ENCODE results near the gene ZNF236. TPM values are rescaled to one million over a fixed set of nuclear protein-coding genes. Genes with fewer than 3 reads are reported as not detected.

The ZNF236 gene
- total RNA-seq, 1 donor from 2014 or later: 21.0 TPM

DNA sequence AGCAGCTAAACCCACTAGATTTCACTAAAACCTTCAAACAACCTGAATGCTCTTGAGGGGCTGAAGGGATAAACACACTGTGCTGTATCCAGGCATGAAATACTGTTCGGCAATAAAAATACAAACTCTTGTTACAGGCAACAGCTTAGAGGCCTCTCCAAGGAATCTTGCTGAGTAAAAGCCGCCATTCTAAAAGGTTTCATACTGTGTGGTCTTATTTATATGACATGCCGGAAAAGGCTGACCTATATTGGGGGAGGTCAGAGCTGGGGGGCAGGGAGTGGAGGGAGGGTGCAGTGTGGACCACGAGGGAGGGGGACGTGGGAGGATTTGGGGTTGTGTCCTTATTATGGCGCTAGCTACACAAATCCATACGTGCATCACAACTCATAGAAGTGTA lies 174.1 kb downstream of the ZNF236 start:
- Mint-ChIP-seq H3K27ac (ENCODE audit: unreplicated experiment) (no peak overlapping the region), H3K27me3 (ENCODE audit: unreplicated experiment) (peaks cover 4% of the 10 kb centered on the region), H3K36me3 (ENCODE audit: unreplicated experiment) (peaks cover 6% of the 10 kb centered on the region), H3K4me1 (ENCODE audit: low read depth, unreplicated experiment) (peaks cover 47% of the 10 kb centered on the region), H3K4me3 (ENCODE audit: unreplicated experiment) (no peak overlapping the region), H3K9me3 (ENCODE audit: unreplicated experiment) (peaks cover 9% of the 10 kb centered on the region)
- no peak for DNase-seq
- TF ChIP-seq, protein P1, sequence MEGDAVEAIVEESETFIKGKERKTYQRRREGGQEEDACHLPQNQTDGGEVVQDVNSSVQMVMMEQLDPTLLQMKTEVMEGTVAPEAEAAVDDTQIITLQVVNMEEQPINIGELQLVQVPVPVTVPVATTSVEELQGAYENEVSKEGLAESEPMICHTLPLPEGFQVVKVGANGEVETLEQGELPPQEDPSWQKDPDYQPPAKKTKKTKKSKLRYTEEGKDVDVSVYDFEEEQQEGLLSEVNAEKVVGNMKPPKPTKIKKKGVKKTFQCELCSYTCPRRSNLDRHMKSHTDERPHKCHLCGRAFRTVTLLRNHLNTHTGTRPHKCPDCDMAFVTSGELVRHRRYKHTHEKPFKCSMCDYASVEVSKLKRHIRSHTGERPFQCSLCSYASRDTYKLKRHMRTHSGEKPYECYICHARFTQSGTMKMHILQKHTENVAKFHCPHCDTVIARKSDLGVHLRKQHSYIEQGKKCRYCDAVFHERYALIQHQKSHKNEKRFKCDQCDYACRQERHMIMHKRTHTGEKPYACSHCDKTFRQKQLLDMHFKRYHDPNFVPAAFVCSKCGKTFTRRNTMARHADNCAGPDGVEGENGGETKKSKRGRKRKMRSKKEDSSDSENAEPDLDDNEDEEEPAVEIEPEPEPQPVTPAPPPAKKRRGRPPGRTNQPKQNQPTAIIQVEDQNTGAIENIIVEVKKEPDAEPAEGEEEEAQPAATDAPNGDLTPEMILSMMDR (IDR thresholded peaks at IDR 0.05; ENCODE audit: partially characterized antibody, unreplicated experiment): no peak

DNA sequence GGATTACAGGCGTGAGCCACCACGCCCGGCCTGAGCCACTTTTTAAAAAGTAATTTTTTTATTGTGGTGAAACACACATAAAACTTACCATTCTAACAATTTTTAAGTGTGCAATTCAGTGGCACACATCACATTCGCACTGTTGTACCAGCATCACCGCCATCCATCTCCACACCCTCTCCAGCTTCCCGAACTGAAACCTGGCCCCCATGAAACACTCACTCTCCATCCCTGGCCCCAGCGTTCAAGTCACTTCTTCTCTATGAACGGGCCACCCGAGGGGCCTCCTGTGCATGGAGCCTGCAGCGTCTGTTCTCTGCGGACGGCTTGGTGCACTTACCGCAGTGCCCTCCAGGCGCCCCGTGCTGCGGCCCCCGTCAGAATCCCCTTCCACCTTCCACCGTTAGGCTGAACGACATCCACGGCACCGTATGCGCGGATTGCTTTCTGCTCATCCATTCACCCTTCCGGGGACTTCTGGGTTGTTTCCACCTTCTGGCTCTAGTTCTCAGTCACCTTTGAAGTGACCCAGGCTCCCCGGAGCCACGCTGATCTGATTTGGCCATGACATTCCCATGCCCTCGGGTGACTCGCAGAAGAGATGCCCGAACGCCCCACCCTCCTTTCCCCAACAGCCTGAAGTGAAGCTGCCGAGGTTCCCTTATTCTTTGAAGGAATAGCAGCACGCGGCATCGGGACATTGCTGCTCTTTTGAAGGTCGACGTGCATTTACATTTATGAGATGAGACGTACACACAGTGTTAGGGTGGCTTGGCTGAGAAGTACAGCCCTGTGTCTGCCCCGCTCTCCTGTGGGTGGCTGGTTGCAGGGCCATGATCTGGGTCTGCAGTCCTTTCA lies 175.8 kb downstream of the ZNF236 start:
- Mint-ChIP-seq H3K27ac (ENCODE audit: unreplicated experiment) (peak overlapping the region; percentile 84), H3K4me3 (ENCODE audit: unreplicated experiment) (peak overlapping the region; percentile 38), H3K36me3 (ENCODE audit: unreplicated experiment) (peaks cover 6% of the 10 kb centered on the region), H3K9me3 (ENCODE audit: unreplicated experiment) (peaks cover 10% of the 10 kb centered on the region), H3K4me1 (ENCODE audit: low read depth, unreplicated experiment) (peaks cover 48% of the 10 kb centered on the region), H3K27me3 (ENCODE audit: unreplicated experiment) (peaks cover 3% of the 10 kb centered on the region)
- no peak for DNase-seq
- TF ChIP-seq, protein P1 (IDR thresholded peaks at IDR 0.05; ENCODE audit: partially characterized antibody, unreplicated experiment): no peak

DNA sequence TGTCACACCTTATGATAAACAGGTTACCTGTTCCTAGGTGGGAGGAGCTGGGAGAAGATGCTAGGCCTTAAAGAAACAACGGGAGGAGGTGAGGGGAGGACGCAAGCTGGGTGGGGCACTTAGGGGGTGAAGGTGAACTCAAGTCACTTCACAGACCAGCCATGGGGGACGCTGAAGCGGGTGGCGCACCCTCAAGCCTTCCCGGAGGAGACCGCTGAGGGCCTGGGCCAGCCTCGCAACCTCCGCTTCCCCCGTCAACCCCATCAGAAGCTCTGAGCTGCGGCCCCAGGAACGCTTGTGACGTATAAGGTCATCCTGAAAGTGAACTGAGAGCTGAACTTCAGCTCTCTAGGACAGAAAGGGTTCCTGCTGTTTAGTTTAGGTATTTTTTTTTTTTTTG lies 176.7 kb downstream of the ZNF236 start:
- no peak for DNase-seq
- peaks cover 6% of the 10 kb centered on the region for H3K36me3 Mint-ChIP-seq (ENCODE audit: unreplicated experiment)
- no peak overlapping the region for H3K4me3 Mint-ChIP-seq (ENCODE audit: unreplicated experiment)
- H3K27ac Mint-ChIP-seq (ENCODE audit: unreplicated experiment): no peak overlapping the region
- peaks cover 53% of the 10 kb centered on the region for H3K4me1 Mint-ChIP-seq (ENCODE audit: low read depth, unreplicated experiment)
- peaks cover 5% of the 10 kb centered on the region for H3K27me3 Mint-ChIP-seq (ENCODE audit: unreplicated experiment)
- H3K9me3 Mint-ChIP-seq (ENCODE audit: unreplicated experiment): peaks cover 7% of the 10 kb centered on the region
- TF ChIP-seq, protein P1 (IDR thresholded peaks at IDR 0.05; ENCODE audit: partially characterized antibody, unreplicated experiment): no peak

DNA sequence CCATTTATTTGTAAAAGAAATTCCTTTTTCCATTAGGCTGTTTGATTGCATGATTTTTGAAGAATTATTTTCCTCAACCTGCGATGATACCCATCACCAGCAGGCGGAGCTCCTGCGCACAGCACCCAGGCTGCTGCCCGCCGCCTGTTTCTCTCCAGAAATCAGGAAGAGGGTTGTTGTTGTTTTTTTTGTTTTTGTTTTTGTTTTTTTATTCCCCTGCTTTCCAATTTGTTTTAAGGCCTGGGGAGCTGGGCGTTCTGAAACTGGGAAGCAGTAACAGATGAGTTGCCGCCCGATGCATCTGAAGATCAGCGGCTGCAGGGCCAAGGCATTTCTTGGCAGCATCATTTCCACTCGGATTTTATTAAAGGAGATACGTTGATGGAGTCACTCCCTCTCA lies 178.2 kb downstream of the ZNF236 start:
- H3K27me3 Mint-ChIP-seq (ENCODE audit: unreplicated experiment): peaks cover 5% of the 10 kb centered on the region
- peaks cover 53% of the 10 kb centered on the region for H3K4me1 Mint-ChIP-seq (ENCODE audit: low read depth, unreplicated experiment)
- peak; percentile 75 for DNase-seq
- peaks cover 9% of the 10 kb centered on the region for H3K9me3 Mint-ChIP-seq (ENCODE audit: unreplicated experiment)
- peaks cover 6% of the 10 kb centered on the region for H3K36me3 Mint-ChIP-seq (ENCODE audit: unreplicated experiment)
- no peak overlapping the region for H3K4me3 Mint-ChIP-seq (ENCODE audit: unreplicated experiment)
- H3K27ac Mint-ChIP-seq (ENCODE audit: unreplicated experiment): no peak overlapping the region
- TF ChIP-seq, protein P1 (IDR thresholded peaks at IDR 0.05; ENCODE audit: partially characterized antibody, unreplicated experiment): peak; percentile 98

DNA sequence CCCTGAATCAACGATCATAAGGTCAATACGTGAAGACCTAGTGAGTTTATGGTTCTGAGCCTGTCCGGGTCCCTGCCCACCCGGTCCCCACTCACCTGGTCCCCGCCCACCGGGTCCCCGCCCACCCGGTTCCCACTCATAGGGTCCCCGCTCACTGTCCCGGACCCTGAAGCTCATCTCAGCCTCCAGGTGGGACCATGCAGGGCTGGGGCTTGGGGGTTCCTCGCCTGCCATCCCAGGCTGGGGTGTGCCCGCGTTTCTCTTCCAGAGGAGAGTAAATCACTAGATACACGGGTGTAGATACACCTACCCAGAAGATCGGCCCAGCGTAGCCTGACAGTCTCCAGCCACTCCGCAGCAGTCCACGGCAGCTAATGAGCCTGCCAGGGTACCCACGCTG lies 178.7 kb downstream of the ZNF236 start:
- H3K27me3 Mint-ChIP-seq (ENCODE audit: unreplicated experiment): peaks cover 5% of the 10 kb centered on the region
- no peak overlapping the region for H3K27ac Mint-ChIP-seq (ENCODE audit: unreplicated experiment)
- peaks cover 9% of the 10 kb centered on the region for H3K9me3 Mint-ChIP-seq (ENCODE audit: unreplicated experiment)
- TF ChIP-seq, protein P1 (IDR thresholded peaks at IDR 0.05; ENCODE audit: partially characterized antibody, unreplicated experiment): no peak
- peaks cover 6% of the 10 kb centered on the region for H3K36me3 Mint-ChIP-seq (ENCODE audit: unreplicated experiment)
- peaks cover 53% of the 10 kb centered on the region for H3K4me1 Mint-ChIP-seq (ENCODE audit: low read depth, unreplicated experiment)
- DNase-seq: no peak
- H3K4me3 Mint-ChIP-seq (ENCODE audit: unreplicated experiment): no peak overlapping the region
